ENCODE results near the gene ANP32A. TPM values are rescaled to one million over a fixed set of nuclear protein-coding genes. Genes with fewer than 3 reads are reported as not detected.

ANP32A gene
- total and polyA plus RNA-seq, 9 of the 15 experiments (the other 6 are each of a cell fraction or from before 2014, with no cell fraction given): 13.2 to 656 (median 210) TPM

DNA sequence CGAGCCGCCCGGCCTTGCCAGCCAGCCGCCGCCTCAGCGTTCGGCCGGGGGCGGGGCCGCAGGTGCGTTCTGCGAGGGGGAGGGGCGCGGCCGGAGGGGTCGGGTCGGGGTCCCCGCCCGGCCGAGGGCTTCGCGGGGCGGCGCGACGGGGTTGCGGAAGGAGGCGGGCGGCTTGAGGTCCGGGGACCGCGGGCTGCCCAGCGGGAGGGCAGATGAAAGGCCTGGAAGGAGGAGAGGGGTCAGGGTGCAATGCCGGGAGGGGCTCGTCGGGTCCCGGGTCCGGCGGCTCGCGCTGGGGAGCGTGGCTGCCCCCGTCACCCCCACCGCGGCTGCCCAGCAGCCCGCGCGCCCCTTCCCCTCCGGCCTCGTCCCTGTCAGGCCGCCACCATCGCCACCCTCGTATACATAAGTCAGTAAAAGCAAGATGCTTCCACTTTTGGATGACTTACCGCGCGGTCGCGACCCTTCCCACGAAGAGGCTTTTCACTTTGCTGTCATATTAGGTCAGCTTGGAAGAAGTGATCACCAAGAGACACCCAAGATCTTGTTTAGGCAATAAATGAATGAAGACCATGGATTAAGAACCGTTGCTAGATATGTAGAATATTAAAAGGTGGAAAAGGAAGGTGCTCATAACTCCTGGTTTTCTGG, 620 bp upstream of the ANP32A start (continued):
- TF ChIP-seq, protein P1, sequence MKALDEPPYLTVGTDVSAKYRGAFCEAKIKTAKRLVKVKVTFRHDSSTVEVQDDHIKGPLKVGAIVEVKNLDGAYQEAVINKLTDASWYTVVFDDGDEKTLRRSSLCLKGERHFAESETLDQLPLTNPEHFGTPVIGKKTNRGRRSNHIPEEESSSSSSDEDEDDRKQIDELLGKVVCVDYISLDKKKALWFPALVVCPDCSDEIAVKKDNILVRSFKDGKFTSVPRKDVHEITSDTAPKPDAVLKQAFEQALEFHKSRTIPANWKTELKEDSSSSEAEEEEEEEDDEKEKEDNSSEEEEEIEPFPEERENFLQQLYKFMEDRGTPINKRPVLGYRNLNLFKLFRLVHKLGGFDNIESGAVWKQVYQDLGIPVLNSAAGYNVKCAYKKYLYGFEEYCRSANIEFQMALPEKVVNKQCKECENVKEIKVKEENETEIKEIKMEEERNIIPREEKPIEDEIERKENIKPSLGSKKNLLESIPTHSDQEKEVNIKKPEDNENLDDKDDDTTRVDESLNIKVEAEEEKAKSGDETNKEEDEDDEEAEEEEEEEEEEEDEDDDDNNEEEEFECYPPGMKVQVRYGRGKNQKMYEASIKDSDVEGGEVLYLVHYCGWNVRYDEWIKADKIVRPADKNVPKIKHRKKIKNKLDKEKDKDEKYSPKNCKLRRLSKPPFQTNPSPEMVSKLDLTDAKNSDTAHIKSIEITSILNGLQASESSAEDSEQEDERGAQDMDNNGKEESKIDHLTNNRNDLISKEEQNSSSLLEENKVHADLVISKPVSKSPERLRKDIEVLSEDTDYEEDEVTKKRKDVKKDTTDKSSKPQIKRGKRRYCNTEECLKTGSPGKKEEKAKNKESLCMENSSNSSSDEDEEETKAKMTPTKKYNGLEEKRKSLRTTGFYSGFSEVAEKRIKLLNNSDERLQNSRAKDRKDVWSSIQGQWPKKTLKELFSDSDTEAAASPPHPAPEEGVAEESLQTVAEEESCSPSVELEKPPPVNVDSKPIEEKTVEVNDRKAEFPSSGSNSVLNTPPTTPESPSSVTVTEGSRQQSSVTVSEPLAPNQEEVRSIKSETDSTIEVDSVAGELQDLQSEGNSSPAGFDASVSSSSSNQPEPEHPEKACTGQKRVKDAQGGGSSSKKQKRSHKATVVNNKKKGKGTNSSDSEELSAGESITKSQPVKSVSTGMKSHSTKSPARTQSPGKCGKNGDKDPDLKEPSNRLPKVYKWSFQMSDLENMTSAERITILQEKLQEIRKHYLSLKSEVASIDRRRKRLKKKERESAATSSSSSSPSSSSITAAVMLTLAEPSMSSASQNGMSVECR (CRISPR knock-in tag; IDR thresholded peaks at IDR 0.05): peak; percentile 57
- TF ChIP-seq, protein P2, sequence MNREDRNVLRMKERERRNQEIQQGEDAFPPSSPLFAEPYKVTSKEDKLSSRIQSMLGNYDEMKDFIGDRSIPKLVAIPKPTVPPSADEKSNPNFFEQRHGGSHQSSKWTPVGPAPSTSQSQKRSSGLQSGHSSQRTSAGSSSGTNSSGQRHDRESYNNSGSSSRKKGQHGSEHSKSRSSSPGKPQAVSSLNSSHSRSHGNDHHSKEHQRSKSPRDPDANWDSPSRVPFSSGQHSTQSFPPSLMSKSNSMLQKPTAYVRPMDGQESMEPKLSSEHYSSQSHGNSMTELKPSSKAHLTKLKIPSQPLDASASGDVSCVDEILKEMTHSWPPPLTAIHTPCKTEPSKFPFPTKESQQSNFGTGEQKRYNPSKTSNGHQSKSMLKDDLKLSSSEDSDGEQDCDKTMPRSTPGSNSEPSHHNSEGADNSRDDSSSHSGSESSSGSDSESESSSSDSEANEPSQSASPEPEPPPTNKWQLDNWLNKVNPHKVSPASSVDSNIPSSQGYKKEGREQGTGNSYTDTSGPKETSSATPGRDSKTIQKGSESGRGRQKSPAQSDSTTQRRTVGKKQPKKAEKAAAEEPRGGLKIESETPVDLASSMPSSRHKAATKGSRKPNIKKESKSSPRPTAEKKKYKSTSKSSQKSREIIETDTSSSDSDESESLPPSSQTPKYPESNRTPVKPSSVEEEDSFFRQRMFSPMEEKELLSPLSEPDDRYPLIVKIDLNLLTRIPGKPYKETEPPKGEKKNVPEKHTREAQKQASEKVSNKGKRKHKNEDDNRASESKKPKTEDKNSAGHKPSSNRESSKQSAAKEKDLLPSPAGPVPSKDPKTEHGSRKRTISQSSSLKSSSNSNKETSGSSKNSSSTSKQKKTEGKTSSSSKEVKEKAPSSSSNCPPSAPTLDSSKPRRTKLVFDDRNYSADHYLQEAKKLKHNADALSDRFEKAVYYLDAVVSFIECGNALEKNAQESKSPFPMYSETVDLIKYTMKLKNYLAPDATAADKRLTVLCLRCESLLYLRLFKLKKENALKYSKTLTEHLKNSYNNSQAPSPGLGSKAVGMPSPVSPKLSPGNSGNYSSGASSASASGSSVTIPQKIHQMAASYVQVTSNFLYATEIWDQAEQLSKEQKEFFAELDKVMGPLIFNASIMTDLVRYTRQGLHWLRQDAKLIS (CRISPR knock-in tag; IDR thresholded peaks at IDR 0.05): no peak
- TF ChIP-seq ZNF778 (CRISPR knock-in tag; IDR thresholded peaks at IDR 0.05) (no peak), POU5F1 (IDR thresholded peaks at IDR 0.05; ENCODE audit: borderline replicate concordance, low read depth, low read length, partially characterized antibody) (no peak), BRCA1 (IDR thresholded peaks at IDR 0.05) (no peak), BRCA1 (CRISPR knock-in tag; IDR thresholded peaks at IDR 0.05) (no peak), FOXA3 (CRISPR knock-in tag; conservative IDR thresholded peaks at IDR 0.05 in 1 of 2, IDR thresholded peaks at IDR 0.05 in 1 of 2) (no peak), ZNF583 (CRISPR knock-in tag; IDR thresholded peaks at IDR 0.05) (no peak), SNRNP70 (optimal IDR thresholded peaks at IDR 0.05; ENCODE audit: low read depth, low read length) (no peak)
- TF ChIP-seq, protein P3, sequence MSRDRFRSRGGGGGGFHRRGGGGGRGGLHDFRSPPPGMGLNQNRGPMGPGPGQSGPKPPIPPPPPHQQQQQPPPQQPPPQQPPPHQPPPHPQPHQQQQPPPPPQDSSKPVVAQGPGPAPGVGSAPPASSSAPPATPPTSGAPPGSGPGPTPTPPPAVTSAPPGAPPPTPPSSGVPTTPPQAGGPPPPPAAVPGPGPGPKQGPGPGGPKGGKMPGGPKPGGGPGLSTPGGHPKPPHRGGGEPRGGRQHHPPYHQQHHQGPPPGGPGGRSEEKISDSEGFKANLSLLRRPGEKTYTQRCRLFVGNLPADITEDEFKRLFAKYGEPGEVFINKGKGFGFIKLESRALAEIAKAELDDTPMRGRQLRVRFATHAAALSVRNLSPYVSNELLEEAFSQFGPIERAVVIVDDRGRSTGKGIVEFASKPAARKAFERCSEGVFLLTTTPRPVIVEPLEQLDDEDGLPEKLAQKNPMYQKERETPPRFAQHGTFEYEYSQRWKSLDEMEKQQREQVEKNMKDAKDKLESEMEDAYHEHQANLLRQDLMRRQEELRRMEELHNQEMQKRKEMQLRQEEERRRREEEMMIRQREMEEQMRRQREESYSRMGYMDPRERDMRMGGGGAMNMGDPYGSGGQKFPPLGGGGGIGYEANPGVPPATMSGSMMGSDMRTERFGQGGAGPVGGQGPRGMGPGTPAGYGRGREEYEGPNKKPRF (IDR thresholded peaks at IDR 0.05; ENCODE audit: low read depth, low read length): no peak

All from K562 (cell line).